HG03575 (cell line): Measurements from ENCODE around the gene KLF18.
"Not testable (repeated sequence)": the region's sequence is repeated elsewhere in the genome, so short reads cannot be mapped to it uniquely, and the experiment has no call there.

ENCODE experiments used
- ATAC-seq: cut with Tn5 transposase; IDR thresholded peaks from one replicate; pipeline ENCODE4 v1.9.1; 2021; ENCODE audit not compliant: unreplicated experiment, insufficient number of reproducible peaks, low FRiP score; ENCODE audit errors: extremely low read depth

Gene KLF18

GRCh38 chr1:44141531-44141930, at the start of gene KLF18:
KLF18 (minus strand) TSS chr1:44141631; CDS start chr1:44141631, 0 bp downstream.
- ATAC-seq = no peak

GRCh38 chr1:44174630-44175029, 33.2 kb upstream of the KLF18 start:
- ATAC-seq = no peak

GRCh38 chr1:44170281-44170823, 28.9 kb upstream of the KLF18 start:
- no peak for ATAC-seq

GRCh38 chr1:44168520-44169098, 27.2 kb upstream of the KLF18 start:
- ATAC-seq = no peak

GRCh38 chr1:44161546-44161945, 20.1 kb upstream of the KLF18 start:
- ATAC-seq = no peak

- no peak for ATAC-seq
Measured at GRCh38 chr1:44158871-44159270, 17.4 kb upstream of the KLF18 start.

GRCh38 chr1:44157903-44158302, 16.5 kb upstream of the KLF18 start:
- no peak for ATAC-seq

- no peak for ATAC-seq
Measured at GRCh38 chr1:44154049-44154448, 12.6 kb upstream of the KLF18 start.

- no peak for ATAC-seq
Measured at GRCh38 chr1:44152692-44153091, 11.3 kb upstream of the KLF18 start.

GRCh38 chr1:44151808-44152207, 10.4 kb upstream of the KLF18 start:
- ATAC-seq = no peak

GRCh38 chr1:44151332-44151731, 9.9 kb upstream of the KLF18 start:
- ATAC-seq = no peak

- no peak for ATAC-seq
Measured at GRCh38 chr1:44147582-44147981, 6.2 kb upstream of the KLF18 start.

- ATAC-seq = no peak
Measured at GRCh38 chr1:44146536-44147361, 5.3 kb upstream of the KLF18 start.

GRCh38 chr1:44144962-44145756, 3.7 kb upstream of the KLF18 start:
- ATAC-seq = no peak

- ATAC-seq = not testable (repeated sequence)
Measured at GRCh38 chr1:44139565-44139964, 1.9 kb downstream of the KLF18 start.

- no peak for ATAC-seq
Measured at GRCh38 chr1:44138239-44138638, 3.2 kb downstream of the KLF18 start.

- ATAC-seq = no peak
Measured at GRCh38 chr1:44135886-44136285, 5.5 kb downstream of the KLF18 start.

- ATAC-seq = no peak
Measured at GRCh38 chr1:44134071-44134920, 7.1 kb downstream of the KLF18 start.

GRCh38 chr1:44131411-44131810, 10.0 kb downstream of the KLF18 start:
- no peak for ATAC-seq
